IMR-90 (cell line): ENCODE data around the gene HGD. TPM values are rescaled to one million over a fixed set of nuclear protein-coding genes. Genes with fewer than 3 reads are reported as not detected.

ENCODE experiments used
- ATAC-seq: fragments of 200-7000 bp; cut with Tn5 transposase; 2 replicates; pipeline ENCODE4 v1.9.1; 2020; ENCODE audit warnings: low read depth, mild to moderate bottlenecking, moderate library complexity
- BruUV-seq: library from RNA; stranded (reverse); fragments of 400-500 nt; replicated peaks from 2 replicates; lab custom pipeline; 2021; lab: Mats Ljungman, UMichigan
- CTCF ChIA-PET: fragments of 300-600 bp; formaldehyde crosslinking; extraction: SDS; loops from one replicate; lab custom pipeline; 2021; ENCODE audit warnings: antibody characterized with exemption; lab: Yijun Ruan, JAX
- POLR2A ChIA-PET: fragments of 300-600 bp; sonication (Branson Sonifier 250); formaldehyde crosslinking; loops from one replicate; lab custom pipeline; 2022; ENCODE audit warnings: antibody characterized with exemption; ENCODE audit not compliant: unreplicated experiment; lab: Charles Lee
- DNase-seq: peaks from one replicate; pipeline ENCODE4 v3.0.0; 2013
- H2AFZ ChIP-seq: replicated peaks from 2 replicates; pipeline ENCODE3; 2013; ENCODE audit warnings: low read length, mild to moderate bottlenecking; ENCODE audit not compliant: poor library complexity
- H2AK5ac ChIP-seq: 2 replicates; pipeline ENCODE4 v1.6.1; 2013; ENCODE audit warnings: low read depth, low read length, inconsistent platforms
- H2AK9ac ChIP-seq: replicated peaks from 2 replicates; pipeline ENCODE3; 2013; ENCODE audit warnings: mild to moderate bottlenecking, low read depth, low read length, moderate library complexity; ENCODE audit not compliant: poor library complexity
- H2BK120ac ChIP-seq: 2 replicates; pipeline ENCODE4 v1.6.1; 2013; ENCODE audit warnings: low read depth, low read length, inconsistent platforms
- H2BK15ac ChIP-seq: 3 replicates; pipeline ENCODE4 v1.6.1; 2013; ENCODE audit warnings: low read depth, low read length, inconsistent platforms
- H2BK20ac ChIP-seq: 2 replicates; pipeline ENCODE4 v1.6.1; 2013; ENCODE audit warnings: low read depth, mild to moderate bottlenecking, inconsistent platforms, low read length, moderate library complexity
- H2BK5ac ChIP-seq: 2 replicates; pipeline ENCODE4 v1.6.1; 2013; ENCODE audit warnings: mild to moderate bottlenecking, low read depth, low read length, inconsistent platforms; ENCODE audit not compliant: poor library complexity, severe bottlenecking
- H3K14ac ChIP-seq: replicated peaks from 2 replicates; pipeline ENCODE4 v1.6.1; 2013; ENCODE audit warnings: low read depth, low read length, inconsistent platforms
- H3K18ac ChIP-seq: 2 replicates; pipeline ENCODE4 v1.6.1; 2013; ENCODE audit warnings: low read depth, low read length, control low read depth
- H3K23ac ChIP-seq: 2 replicates; pipeline ENCODE4 v1.6.1; 2013; ENCODE audit warnings: low read depth, low read length, inconsistent platforms
- H3K27ac ChIP-seq: 2 replicates; pipeline ENCODE4 v1.5.1; 2013; ENCODE audit warnings: mild to moderate bottlenecking, control low read depth, low read length; ENCODE audit not compliant: insufficient read depth
- H3K27me3 ChIP-seq: 2 replicates; pipeline ENCODE4 v1.6.1; 2013; ENCODE audit warnings: low read length; ENCODE audit not compliant: control insufficient read depth, insufficient read depth
- H3K36me3 ChIP-seq: 2 replicates; pipeline ENCODE4 v1.6.1; 2013; ENCODE audit warnings: low read length, mixed read lengths; ENCODE audit not compliant: control insufficient read depth, insufficient read depth
- H3K4ac ChIP-seq: 2 replicates; pipeline ENCODE4 v1.6.1; 2013; ENCODE audit warnings: low read depth, low read length, inconsistent platforms
- H3K4me1 ChIP-seq: 2 replicates; pipeline ENCODE4 v1.6.1; 2013; ENCODE audit warnings: low read length, mixed read lengths; ENCODE audit not compliant: control insufficient read depth, insufficient read depth
- H3K4me2 ChIP-seq: 2 replicates; pipeline ENCODE4 v1.6.1; 2013; ENCODE audit warnings: low read depth, mild to moderate bottlenecking, control low read depth, low read length, moderate library complexity
- H3K4me3 ChIP-seq: 2 replicates; pipeline ENCODE4 v1.5.1; 2013; ENCODE audit warnings: low read depth, mild to moderate bottlenecking, control low read depth, low read length, moderate library complexity; ENCODE audit not compliant: insufficient read depth
- H3K56ac ChIP-seq: 2 replicates; pipeline ENCODE4 v1.6.1; 2013; ENCODE audit warnings: low read length, inconsistent platforms; ENCODE audit not compliant: insufficient read depth; ENCODE audit errors: extremely low read depth
- H3K79me1 ChIP-seq, 2 experiments: 2 replicates each; pipeline ENCODE4 v1.6.1; 2013; ENCODE audit warnings: low read length in 2 of 2, inconsistent platforms in 1 of 2, low read depth in 1 of 2
- H3K9ac ChIP-seq: 2 replicates; pipeline ENCODE4 v1.6.1; 2013; ENCODE audit warnings: low read depth, low read length, control low read depth
- H3K9me1 ChIP-seq: 2 replicates; pipeline ENCODE4 v1.6.1; 2013; ENCODE audit warnings: low read length, inconsistent platforms; ENCODE audit not compliant: insufficient read depth
- H3K9me3 ChIP-seq: 2 replicates; pipeline ENCODE4 v1.6.1; 2013; ENCODE audit warnings: low read length; ENCODE audit not compliant: control insufficient read depth, insufficient read depth
- H4K20me1 ChIP-seq: 2 replicates; pipeline ENCODE4 v1.6.1; 2013; ENCODE audit warnings: low read length, inconsistent platforms; ENCODE audit not compliant: insufficient read depth
- H4K5ac ChIP-seq: 2 replicates; pipeline ENCODE4 v1.6.1; 2013; ENCODE audit warnings: mild to moderate bottlenecking, low read depth, low read length, control low read depth
- H4K8ac ChIP-seq, 2 experiments: 2 replicates each; pipeline ENCODE4 v1.6.1; 2013; ENCODE audit warnings: low read depth in 2 of 2, low read length in 2 of 2, control low read depth in 1 of 2, inconsistent platforms in 1 of 2
- H4K91ac ChIP-seq: 2 replicates; pipeline ENCODE4 v1.6.1; 2013; ENCODE audit warnings: low read depth, low read length, inconsistent platforms; ENCODE audit not compliant: insufficient read depth
- BHLHE40 ChIP-seq: fragments of 150-350 bp; IDR thresholded peaks from 2 replicates; pipeline ENCODE4 v1.6.1; 2016; ENCODE audit warnings: mild to moderate bottlenecking, low read depth, low read length
- CEBPB ChIP-seq: IDR thresholded peaks from 2 replicates; pipeline ENCODE4 v1.6.1; 2012; ENCODE audit warnings: low read depth, low read length, improper control_type of control experiment
- CHD1 ChIP-seq: IDR thresholded peaks from 2 replicates; pipeline ENCODE4 v1.6.1; 2012; ENCODE audit warnings: low read depth, low read length, improper control_type of control experiment
- FOS ChIP-seq: fragments of 150-350 bp; IDR thresholded peaks from 2 replicates; pipeline ENCODE4 v1.6.1; 2016; ENCODE audit warnings: low read depth, low read length
- MAFK ChIP-seq: IDR thresholded peaks from 2 replicates; pipeline ENCODE4 v1.6.1; 2012; ENCODE audit warnings: low read depth, low read length, improper control_type of control experiment
- MXI1 ChIP-seq: IDR thresholded peaks from 2 replicates; pipeline ENCODE4 v1.6.1; 2012; ENCODE audit warnings: low read depth, mild to moderate bottlenecking, low read length, moderate library complexity, borderline replicate concordance
- NFE2L2 ChIP-seq: fragments of 150-350 bp; IDR thresholded peaks from 2 replicates; pipeline ENCODE4 v1.6.1; 2016; ENCODE audit warnings: low read depth, mild to moderate bottlenecking, low read length
- POLR2A ChIP-seq: IDR thresholded peaks from 2 replicates; pipeline ENCODE4 v1.6.1; 2012; ENCODE audit warnings: mild to moderate bottlenecking, low read depth, low read length
- RAD21 ChIP-seq: IDR thresholded peaks from 2 replicates; pipeline ENCODE4 v1.6.1; 2012; ENCODE audit warnings: low read length, improper control_type of control experiment
- RCOR1 ChIP-seq: IDR thresholded peaks from 2 replicates; pipeline ENCODE4 v1.6.1; 2012; ENCODE audit warnings: mild to moderate bottlenecking, low read length, improper control_type of control experiment; ENCODE audit not compliant: insufficient replicate concordance
- RFX5 ChIP-seq: IDR thresholded peaks from 2 replicates; pipeline ENCODE4 v1.8.0; 2012; ENCODE audit warnings: low read depth, mild to moderate bottlenecking, low read length, moderate library complexity
- SMC3 ChIP-seq: fragments of 150-350 bp; IDR thresholded peaks from 2 replicates; pipeline ENCODE4 v1.6.1; 2016; ENCODE audit warnings: low read depth, mild to moderate bottlenecking, antibody characterized with exemption, low read length, moderate library complexity
- WGBS, 2 experiments: methylation state at CpG; one replicate each; pipeline versions ENCODE4 v1.1.5 to v1.1.7; 2013; ENCODE audit warnings: missing lambda C conversion rate in 2 of 2; ENCODE audit not compliant: insufficient read length in 1 of 2; ENCODE audit errors: extremely low coverage in 2 of 2; 5-methylcytosine and 5-hydroxymethylcytosine counted together
- dilution Hi-C: fragments of 300-500 bp; cut with HindIII; formaldehyde crosslinking; loops from one replicate; pipeline ENCODE4 v1.14.3; 2018; ENCODE audit warnings: low sequenced_read_pairs; ENCODE audit not compliant: unreplicated experiment
- in situ Hi-C: fragments of 300-500 bp; cut with MboI; formaldehyde crosslinking; loops from 3 replicates; pipeline ENCODE4 v1.14.3; 2019; ENCODE audit warnings: low sequenced_read_pairs, inconsistent platforms, mixed read lengths
- intact Hi-C: fragments of 100-400 bp; cut with micrococcal nuclease; formaldehyde crosslinking; loops from 2 replicates; pipeline ENCODE4 v1.10.0; 2022
- polyA plus RNA-seq, 3 experiments: library from polyadenylated mRNA; depleted of rRNA; stranded (reverse); fragments of >200 nt; gene quantifications; 2 replicates each; pipeline ENCODE4 v1.2.3, GENCODE V29; 2012; ENCODE audit warnings: low replicate concordance in 1 of 3
- total RNA-seq: library from RNA; depleted of rRNA; stranded (reverse); fragments of >200 nt; gene quantifications from 2 replicates; pipeline ENCODE4 v1.2.3, GENCODE V29; 2012
- TF ChIP-seq, protein P1 (sequence below): fragments of 150-350 bp; IDR thresholded peaks from 2 replicates; pipeline ENCODE4 v1.6.1; 2017; ENCODE audit warnings: mild to moderate bottlenecking, antibody characterized with exemption, low read length, low read depth
- TF ChIP-seq, protein P2 (sequence below): conservative IDR thresholded peaks from 2 replicates; pipeline ENCODE4 v1.5.1; 2012; ENCODE audit warnings: mild to moderate bottlenecking, low read depth, low read length, improper control_type of control experiment
- TF ChIP-seq, protein P3 (sequence below): fragments of 150-350 bp; IDR thresholded peaks from 2 replicates; pipeline ENCODE4 v1.6.1; 2016; ENCODE audit warnings: low read depth, mild to moderate bottlenecking, low read length, moderate library complexity, borderline replicate concordance

Gene HGD
- total and polyA plus RNA-seq, 2 of the 4 experiments (the other 2 are of a cell fraction) = 0.14 TPM; not detected in 1

DNA sequence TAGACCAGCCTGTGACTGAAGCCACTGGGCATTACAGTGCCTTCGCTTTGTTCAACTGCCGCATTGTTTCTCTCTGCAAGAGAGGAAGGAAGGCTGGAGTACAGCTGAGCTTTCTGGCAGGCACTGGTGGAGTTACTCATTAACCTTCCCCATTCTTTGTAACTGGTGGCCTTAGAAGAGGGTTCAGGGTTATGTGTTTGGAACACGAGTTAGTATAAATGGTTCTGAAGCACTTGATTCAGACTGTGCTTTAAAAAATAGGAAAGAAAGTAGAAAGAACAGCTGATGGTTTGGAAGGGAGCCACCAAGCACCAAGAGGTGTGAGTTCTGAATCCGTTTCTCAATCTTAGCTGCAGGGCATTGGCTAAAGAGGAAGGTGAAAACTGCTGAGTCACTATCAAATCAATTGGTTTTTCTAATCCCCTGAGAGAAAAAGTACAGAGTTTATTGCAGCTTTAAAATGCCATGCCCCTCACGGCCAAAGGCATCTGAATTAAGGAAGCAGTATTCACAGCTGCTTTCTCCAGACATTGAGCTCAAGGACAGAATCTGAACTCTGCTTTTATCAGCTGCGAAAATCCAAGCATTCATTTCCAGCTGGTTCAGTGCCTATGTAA is 3.6 kb downstream of the HGD start:
- peak overlapping the region; percentile 28 for H2BK20ac ChIP-seq
- intact Hi-C loops = no loop called here
- POLR2A ChIA-PET = interaction anchor here (0.5 kb wide), 1 partner anchor 11 kb away, joined by 4 read pairs; no protein-coding TSS in a partner anchor
- H3K18ac ChIP-seq = peak overlapping the region; percentile 94
- peak overlapping the region; percentile 32 to 52; a peak in 3 of 4 replicates for H4K8ac ChIP-seq
- BruUV-seq = no TSS peak
- dilution Hi-C loops = no loop called here
- H3K9ac ChIP-seq = peak overlapping the region; percentile 31
- H3K4me2 ChIP-seq = peak overlapping the region; percentile 65
- peak overlapping the region; percentile 60 for H4K91ac ChIP-seq
- in situ Hi-C loops = no loop called here
- no peaks in the 10 kb centered on the region for H3K9me3 ChIP-seq
- ATAC-seq = peak; percentile 76
- peak overlapping the region; percentile 75 for H2BK120ac ChIP-seq
- H2AK9ac ChIP-seq = no peak overlapping the region
- H3K56ac ChIP-seq = no peak overlapping the region
- H3K79me1 ChIP-seq = no peaks in the 10 kb centered on the region
- H4K20me1 ChIP-seq = no peaks in the 10 kb centered on the region
- H2AFZ ChIP-seq = peak overlapping the region; percentile 59
- H3K4ac ChIP-seq = peak overlapping the region; percentile 46
- no peaks in the 10 kb centered on the region for H3K27me3 ChIP-seq
- peak overlapping the region; percentile 61 for H4K5ac ChIP-seq
- no peak overlapping the region for H3K4me3 ChIP-seq
- H2AK5ac ChIP-seq = 0 out of 2 replicates have a peak overlapping the region, but pooled peaks have one; percentile 3
- peak overlapping the region; percentile 1; the same call in 1 of the 2 replicates for H3K14ac ChIP-seq
- H3K23ac ChIP-seq = peak overlapping the region; percentile 5; the same call in 1 of the 2 replicates
- CTCF ChIA-PET = interaction anchor here (0.7 kb wide), 1 partner anchor 64 kb away, joined by 3 read pairs; the partner anchor contains the start of gene GTF2E1
- peaks cover 5% of the 10 kb centered on the region; the same call in 1 of the 2 replicates for H3K4me1 ChIP-seq
- no CpG with 5 or more reads among the region's 6 CpGs for WGBS, 2 experiments
- no peaks in the 10 kb centered on the region for H3K9me1 ChIP-seq
- H3K27ac ChIP-seq = peak overlapping the region; percentile 81; the same call in 1 of the 2 replicates
- H2BK15ac ChIP-seq = peak overlapping the region; percentile 41; the same call in 2 of the 3 replicates
- peak; percentile 65 for DNase-seq
- H2BK5ac ChIP-seq = peak overlapping the region; percentile 77
- H3K36me3 ChIP-seq = no peaks in the 10 kb centered on the region
- TF ChIP-seq BHLHE40 (no peak), SMC3 (no peak), MXI1 (no peak), RCOR1 (no peak), POLR2A (no peak), NFE2L2 (peak; percentile 99), CEBPB (peak; percentile 38; the same call in 1 of the 2 replicates), RAD21 (no peak), MAFK (peak; percentile 88), CHD1 (no peak), FOS (no peak), RFX5 (no peak)
- TF ChIP-seq, protein P1, sequence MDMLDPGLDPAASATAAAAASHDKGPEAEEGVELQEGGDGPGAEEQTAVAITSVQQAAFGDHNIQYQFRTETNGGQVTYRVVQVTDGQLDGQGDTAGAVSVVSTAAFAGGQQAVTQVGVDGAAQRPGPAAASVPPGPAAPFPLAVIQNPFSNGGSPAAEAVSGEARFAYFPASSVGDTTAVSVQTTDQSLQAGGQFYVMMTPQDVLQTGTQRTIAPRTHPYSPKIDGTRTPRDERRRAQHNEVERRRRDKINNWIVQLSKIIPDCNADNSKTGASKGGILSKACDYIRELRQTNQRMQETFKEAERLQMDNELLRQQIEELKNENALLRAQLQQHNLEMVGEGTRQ = no peak
- TF ChIP-seq, protein P2, sequence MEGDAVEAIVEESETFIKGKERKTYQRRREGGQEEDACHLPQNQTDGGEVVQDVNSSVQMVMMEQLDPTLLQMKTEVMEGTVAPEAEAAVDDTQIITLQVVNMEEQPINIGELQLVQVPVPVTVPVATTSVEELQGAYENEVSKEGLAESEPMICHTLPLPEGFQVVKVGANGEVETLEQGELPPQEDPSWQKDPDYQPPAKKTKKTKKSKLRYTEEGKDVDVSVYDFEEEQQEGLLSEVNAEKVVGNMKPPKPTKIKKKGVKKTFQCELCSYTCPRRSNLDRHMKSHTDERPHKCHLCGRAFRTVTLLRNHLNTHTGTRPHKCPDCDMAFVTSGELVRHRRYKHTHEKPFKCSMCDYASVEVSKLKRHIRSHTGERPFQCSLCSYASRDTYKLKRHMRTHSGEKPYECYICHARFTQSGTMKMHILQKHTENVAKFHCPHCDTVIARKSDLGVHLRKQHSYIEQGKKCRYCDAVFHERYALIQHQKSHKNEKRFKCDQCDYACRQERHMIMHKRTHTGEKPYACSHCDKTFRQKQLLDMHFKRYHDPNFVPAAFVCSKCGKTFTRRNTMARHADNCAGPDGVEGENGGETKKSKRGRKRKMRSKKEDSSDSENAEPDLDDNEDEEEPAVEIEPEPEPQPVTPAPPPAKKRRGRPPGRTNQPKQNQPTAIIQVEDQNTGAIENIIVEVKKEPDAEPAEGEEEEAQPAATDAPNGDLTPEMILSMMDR = no peak
- TF ChIP-seq, protein P3, sequence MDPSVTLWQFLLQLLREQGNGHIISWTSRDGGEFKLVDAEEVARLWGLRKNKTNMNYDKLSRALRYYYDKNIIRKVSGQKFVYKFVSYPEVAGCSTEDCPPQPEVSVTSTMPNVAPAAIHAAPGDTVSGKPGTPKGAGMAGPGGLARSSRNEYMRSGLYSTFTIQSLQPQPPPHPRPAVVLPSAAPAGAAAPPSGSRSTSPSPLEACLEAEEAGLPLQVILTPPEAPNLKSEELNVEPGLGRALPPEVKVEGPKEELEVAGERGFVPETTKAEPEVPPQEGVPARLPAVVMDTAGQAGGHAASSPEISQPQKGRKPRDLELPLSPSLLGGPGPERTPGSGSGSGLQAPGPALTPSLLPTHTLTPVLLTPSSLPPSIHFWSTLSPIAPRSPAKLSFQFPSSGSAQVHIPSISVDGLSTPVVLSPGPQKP = no peak
